GM23338 (cell line): Measurements from ENCODE around the gene GSTM2. TPM values are rescaled to one million over a fixed set of nuclear protein-coding genes. Genes with fewer than 3 reads are reported as not detected.

Experiments used
- ATAC-seq: fragments of 200-7000 bp; cut with Tn5 transposase; 3 replicates; pipeline ENCODE4 v1.9.1; 2020
- DNase-seq: peaks from one replicate; pipeline ENCODE4 v3.0.0-alpha.2; 2015; ENCODE audit warnings: low spot score
- H2AFZ ChIP-seq: fragments of 200-600 bp; sonication (generic); 2 replicates; pipeline ENCODE4 v1.8.0; 2016; ENCODE audit warnings: antibody characterized with exemption, mild to moderate bottlenecking, moderate library complexity
- H3F3A ChIP-seq: fragments of 200-600 bp; sonication (generic); replicated peaks from 2 replicates; pipeline ENCODE4 v1.8.0; 2017; ENCODE audit warnings: antibody characterized with exemption, mixed run types, low read depth
- H3K27ac ChIP-seq: fragments of 200-600 bp; sonication (generic); 2 replicates; pipeline ENCODE4 v1.6.1; 2016; ENCODE audit warnings: low read depth
- H3K27me3 ChIP-seq: fragments of 200-600 bp; sonication (generic); 2 replicates; pipeline ENCODE4 v1.8.0; 2016; ENCODE audit warnings: mild to moderate bottlenecking, mixed run types, moderate library complexity; ENCODE audit not compliant: insufficient read depth
- H3K36me3 ChIP-seq: fragments of 200-600 bp; sonication (generic); 2 replicates; pipeline ENCODE4 v1.8.0; 2016; ENCODE audit warnings: mild to moderate bottlenecking; ENCODE audit not compliant: insufficient read depth
- H3K4me1 ChIP-seq: fragments of 200-600 bp; sonication (generic); 2 replicates; pipeline ENCODE4 v1.8.0; 2016; ENCODE audit warnings: mild to moderate bottlenecking, moderate library complexity; ENCODE audit not compliant: insufficient read depth
- H3K4me2 ChIP-seq: fragments of 200-600 bp; sonication (generic); 2 replicates; pipeline ENCODE4 v1.7.1; 2017; ENCODE audit warnings: mixed run types
- H3K4me3 ChIP-seq: fragments of 200-600 bp; sonication (generic); 2 replicates; pipeline ENCODE4 v1.6.1; 2016; ENCODE audit warnings: mixed run types
- H3K79me2 ChIP-seq: fragments of 200-600 bp; sonication (generic); replicated peaks from 2 replicates; pipeline ENCODE4 v1.8.0; 2017; ENCODE audit warnings: mild to moderate bottlenecking; ENCODE audit not compliant: insufficient read depth
- H3K9me2 ChIP-seq: fragments of 200-600 bp; sonication (generic); 2 replicates; pipeline ENCODE4 v1.8.0; 2017; ENCODE audit not compliant: insufficient read depth
- H4K20me1 ChIP-seq: fragments of 200-600 bp; sonication (generic); replicated peaks from 2 replicates; pipeline ENCODE4 v1.8.0; 2017; ENCODE audit warnings: mild to moderate bottlenecking; ENCODE audit not compliant: insufficient read depth
- H3K27ac Mint-ChIP-seq: 2 replicates; pipeline ENCODE4 v1.8.0; 2020; ENCODE audit warnings: inconsistent platforms, mild to moderate bottlenecking, moderate library complexity, mixed read lengths
- H3K27me3 Mint-ChIP-seq: 3 replicates; pipeline ENCODE4 v1.8.0; 2022; ENCODE audit warnings: low read depth, mild to moderate bottlenecking, moderate library complexity, mixed read lengths, inconsistent platforms; ENCODE audit not compliant: insufficient read depth, poor library complexity
- H3K36me3 Mint-ChIP-seq: 3 replicates; pipeline ENCODE4 v1.8.0; 2021; ENCODE audit warnings: low read depth, mild to moderate bottlenecking, inconsistent platforms, moderate library complexity, mixed read lengths
- H3K4me1 Mint-ChIP-seq: 3 replicates; pipeline ENCODE4 v1.8.0; 2020; ENCODE audit warnings: mild to moderate bottlenecking, inconsistent platforms, mixed read lengths
- H3K4me3 Mint-ChIP-seq: 3 replicates; pipeline ENCODE4 v1.8.0; 2021; ENCODE audit warnings: moderate library complexity, mild to moderate bottlenecking, inconsistent platforms, mixed read lengths
- H3K9me3 Mint-ChIP-seq: 3 replicates; pipeline ENCODE4 v1.8.0; 2020; ENCODE audit warnings: moderate library complexity, mild to moderate bottlenecking, inconsistent platforms, mixed read lengths
- ETS1 ChIP-seq: IDR thresholded peaks from 2 replicates; pipeline ENCODE4 v1.6.1; 2016; ENCODE audit warnings: antibody characterized with exemption
- EZH2 ChIP-seq: fragments of 200-600 bp; sonication (generic); IDR thresholded peaks from one replicate; pipeline ENCODE4 v1.8.0; 2017; ENCODE audit warnings: antibody characterized with exemption, mild to moderate bottlenecking, low read depth; ENCODE audit not compliant: unreplicated experiment
- JUNB ChIP-seq: IDR thresholded peaks from one replicate; pipeline ENCODE4 v1.6.1; 2016; ENCODE audit warnings: antibody characterized with exemption; ENCODE audit not compliant: unreplicated experiment
- ZNF114 ChIP-seq: fragments of 250-450 bp; sonication (Bioruptor Pico); IDR thresholded peaks from 2 replicates; pipeline ENCODE4 v1.5.0; 2020; ENCODE audit warnings: mild to moderate bottlenecking, moderate library complexity
- ZNF331 ChIP-seq: fragments of 250-450 bp; sonication (Bioruptor Pico); IDR thresholded peaks from 2 replicates; pipeline ENCODE4 v1.5.0; 2020; ENCODE audit warnings: low read depth, mild to moderate bottlenecking, moderate library complexity
- ZNF462 ChIP-seq: fragments of 250-450 bp; sonication (Bioruptor Pico); IDR thresholded peaks from 2 replicates; pipeline ENCODE4 v1.5.0; 2020; ENCODE audit warnings: mild to moderate bottlenecking, moderate library complexity
- polyA plus RNA-seq: library from polyadenylated mRNA; unstranded; fragments of >200 nt; fragmentation: Nextera tagmentation; extraction: Ambion mirVana; gene quantifications from 2 replicates; pipeline ENCODE4 v1.2.1, GENCODE V29; 2016
- total RNA-seq: library from RNA; depleted of rRNA; stranded (reverse); fragments of >200 nt; shearing (Covaris generic); gene quantifications from 2 replicates; pipeline ENCODE4 v1.2.3, GENCODE V29; 2014

Gene GSTM2
- total and polyA plus RNA-seq, 2 experiments from 2014 or later, result 8.9 to 16.0 TPM

- H3K79me2 ChIP-seq, result no peaks in the 10 kb centered on the region
- H3K27ac Mint-ChIP-seq, result no peak within 1 kb of the TSS
- no peaks in the 10 kb centered on the region for H3K36me3 Mint-ChIP-seq
- no peaks in the 10 kb centered on the region for H3K27me3 ChIP-seq
- no peak within 1 kb of the TSS for H3K4me3 ChIP-seq
- no peak within 1 kb of the TSS for H2AFZ ChIP-seq
- no peaks in the 10 kb centered on the region for H3K4me1 Mint-ChIP-seq
- H3F3A ChIP-seq, result no peaks in the 10 kb centered on the region
- H3K4me3 Mint-ChIP-seq, result no peak within 1 kb of the TSS
- H3K9me3 Mint-ChIP-seq, result no peaks in the 10 kb centered on the region
- H3K36me3 ChIP-seq, result no peaks in the 10 kb centered on the region
- H3K4me2 ChIP-seq, result no peak within 1 kb of the TSS
- ATAC-seq, result no peak
- H3K27me3 Mint-ChIP-seq, result no peaks in the 10 kb centered on the region
- no peaks in the 10 kb centered on the region for H3K9me2 ChIP-seq
- DNase-seq, result no peak
- no peak for TF ChIP-seq JUNB
- TF ChIP-seq ZNF114 (CRISPR knock-in tag), result no peak
- TF ChIP-seq ZNF462 (CRISPR knock-in tag), result no peak
- H4K20me1 ChIP-seq, result no peaks in the 10 kb centered on the region
- no peaks in the 10 kb centered on the region for H3K4me1 ChIP-seq
- H3K27ac ChIP-seq, result no peak within 1 kb of the TSS
These were observed 20.0 kb downstream of the GSTM2 start, which contains the start of gene GSTM1 for GRCh38 chr1:109687641-109688499. TSS of gene GSTM1 (plus strand) at chr1:109687817. CDS start at chr1:109687874, 57 bp downstream.

- H3K27me3 Mint-ChIP-seq, result no peaks in the 10 kb centered on the region
- H3K4me3 Mint-ChIP-seq, result no peak overlapping the region
- Histone ChIP-seq H3K79me2 (no peaks in the 10 kb centered on the region), H2AFZ (no peak overlapping the region), H3K27me3 (no peaks in the 10 kb centered on the region), H3K27ac (no peak overlapping the region), H3K4me3 (no peak overlapping the region), H3F3A (no peaks in the 10 kb centered on the region), H4K20me1 (no peaks in the 10 kb centered on the region), H3K36me3 (no peaks in the 10 kb centered on the region), H3K4me1 (no peaks in the 10 kb centered on the region), H3K9me2 (no peaks in the 10 kb centered on the region), H3K4me2 (no peak overlapping the region)
- no peaks in the 10 kb centered on the region for H3K4me1 Mint-ChIP-seq
- no peak for DNase-seq
- H3K36me3 Mint-ChIP-seq, result no peaks in the 10 kb centered on the region
- H3K9me3 Mint-ChIP-seq, result no peaks in the 10 kb centered on the region
- H3K27ac Mint-ChIP-seq, result no peak overlapping the region
- ATAC-seq, result no peak
- no peak for TF ChIP-seq JUNB
- no peak for TF ChIP-seq ZNF331 (CRISPR knock-in tag)
- TF ChIP-seq ETS1, result no peak
- TF ChIP-seq EZH2, result no peak
These were observed 22.1 kb downstream of the GSTM2 start for GRCh38 chr1:109689844-109690405.
